IMR-90 (cell line): ENCODE measurements around the gene RBFOX1. TPM values are rescaled to one million over a fixed set of nuclear protein-coding genes. Genes with fewer than 3 reads are reported as not detected.

Experiments used
- ATAC-seq: fragments of 200-7000 bp; cut with Tn5 transposase; 2 replicates; pipeline ENCODE4 v1.9.1; 2020; ENCODE audit warnings: low read depth, mild to moderate bottlenecking, moderate library complexity
- BruUV-seq: library from RNA; stranded (reverse); fragments of 400-500 nt; replicated peaks from 2 replicates; lab custom pipeline; 2021; lab: Mats Ljungman, UMichigan
- CTCF ChIA-PET: fragments of 300-600 bp; formaldehyde crosslinking; extraction: SDS; loops from one replicate; lab custom pipeline; 2021; ENCODE audit warnings: antibody characterized with exemption; lab: Yijun Ruan, JAX
- POLR2A ChIA-PET: fragments of 300-600 bp; sonication (Branson Sonifier 250); formaldehyde crosslinking; loops from one replicate; lab custom pipeline; 2022; ENCODE audit warnings: antibody characterized with exemption; ENCODE audit not compliant: unreplicated experiment; lab: Charles Lee
- DNase-seq: peaks from one replicate; pipeline ENCODE4 v3.0.0; 2013
- H2AFZ ChIP-seq: replicated peaks from 2 replicates; pipeline ENCODE3; 2013; ENCODE audit warnings: low read length, mild to moderate bottlenecking; ENCODE audit not compliant: poor library complexity
- H2AK5ac ChIP-seq: 2 replicates; pipeline ENCODE4 v1.6.1; 2013; ENCODE audit warnings: low read depth, low read length, inconsistent platforms
- H2AK9ac ChIP-seq: replicated peaks from 2 replicates; pipeline ENCODE3; 2013; ENCODE audit warnings: mild to moderate bottlenecking, low read depth, low read length, moderate library complexity; ENCODE audit not compliant: poor library complexity
- H2BK120ac ChIP-seq: 2 replicates; pipeline ENCODE4 v1.6.1; 2013; ENCODE audit warnings: low read depth, low read length, inconsistent platforms
- H2BK15ac ChIP-seq: 3 replicates; pipeline ENCODE4 v1.6.1; 2013; ENCODE audit warnings: low read depth, low read length, inconsistent platforms
- H2BK20ac ChIP-seq: 2 replicates; pipeline ENCODE4 v1.6.1; 2013; ENCODE audit warnings: low read depth, mild to moderate bottlenecking, inconsistent platforms, low read length, moderate library complexity
- H2BK5ac ChIP-seq: 2 replicates; pipeline ENCODE4 v1.6.1; 2013; ENCODE audit warnings: mild to moderate bottlenecking, low read depth, low read length, inconsistent platforms; ENCODE audit not compliant: poor library complexity, severe bottlenecking
- H3K14ac ChIP-seq: replicated peaks from 2 replicates; pipeline ENCODE4 v1.6.1; 2013; ENCODE audit warnings: low read depth, low read length, inconsistent platforms
- H3K18ac ChIP-seq: 2 replicates; pipeline ENCODE4 v1.6.1; 2013; ENCODE audit warnings: low read depth, low read length, control low read depth
- H3K23ac ChIP-seq: 2 replicates; pipeline ENCODE4 v1.6.1; 2013; ENCODE audit warnings: low read depth, low read length, inconsistent platforms
- H3K27ac ChIP-seq: 2 replicates; pipeline ENCODE4 v1.5.1; 2013; ENCODE audit warnings: mild to moderate bottlenecking, control low read depth, low read length; ENCODE audit not compliant: insufficient read depth
- H3K27me3 ChIP-seq: 2 replicates; pipeline ENCODE4 v1.6.1; 2013; ENCODE audit warnings: low read length; ENCODE audit not compliant: control insufficient read depth, insufficient read depth
- H3K36me3 ChIP-seq: 2 replicates; pipeline ENCODE4 v1.6.1; 2013; ENCODE audit warnings: low read length, mixed read lengths; ENCODE audit not compliant: control insufficient read depth, insufficient read depth
- H3K4ac ChIP-seq: 2 replicates; pipeline ENCODE4 v1.6.1; 2013; ENCODE audit warnings: low read depth, low read length, inconsistent platforms
- H3K4me1 ChIP-seq: 2 replicates; pipeline ENCODE4 v1.6.1; 2013; ENCODE audit warnings: low read length, mixed read lengths; ENCODE audit not compliant: control insufficient read depth, insufficient read depth
- H3K4me2 ChIP-seq: 2 replicates; pipeline ENCODE4 v1.6.1; 2013; ENCODE audit warnings: low read depth, mild to moderate bottlenecking, control low read depth, low read length, moderate library complexity
- H3K4me3 ChIP-seq: 2 replicates; pipeline ENCODE4 v1.5.1; 2013; ENCODE audit warnings: low read depth, mild to moderate bottlenecking, control low read depth, low read length, moderate library complexity; ENCODE audit not compliant: insufficient read depth
- H3K56ac ChIP-seq: 2 replicates; pipeline ENCODE4 v1.6.1; 2013; ENCODE audit warnings: low read length, inconsistent platforms; ENCODE audit not compliant: insufficient read depth; ENCODE audit errors: extremely low read depth
- H3K79me1 ChIP-seq, 2 experiments: 2 replicates each; pipeline ENCODE4 v1.6.1; 2013; ENCODE audit warnings: low read length in 2 of 2, inconsistent platforms in 1 of 2, low read depth in 1 of 2
- H3K9ac ChIP-seq: 2 replicates; pipeline ENCODE4 v1.6.1; 2013; ENCODE audit warnings: low read depth, low read length, control low read depth
- H3K9me1 ChIP-seq: 2 replicates; pipeline ENCODE4 v1.6.1; 2013; ENCODE audit warnings: low read length, inconsistent platforms; ENCODE audit not compliant: insufficient read depth
- H3K9me3 ChIP-seq: 2 replicates; pipeline ENCODE4 v1.6.1; 2013; ENCODE audit warnings: low read length; ENCODE audit not compliant: control insufficient read depth, insufficient read depth
- H4K20me1 ChIP-seq: 2 replicates; pipeline ENCODE4 v1.6.1; 2013; ENCODE audit warnings: low read length, inconsistent platforms; ENCODE audit not compliant: insufficient read depth
- H4K5ac ChIP-seq: 2 replicates; pipeline ENCODE4 v1.6.1; 2013; ENCODE audit warnings: mild to moderate bottlenecking, low read depth, low read length, control low read depth
- H4K8ac ChIP-seq, 2 experiments: 2 replicates each; pipeline ENCODE4 v1.6.1; 2013; ENCODE audit warnings: low read depth in 2 of 2, low read length in 2 of 2, control low read depth in 1 of 2, inconsistent platforms in 1 of 2
- H4K91ac ChIP-seq: 2 replicates; pipeline ENCODE4 v1.6.1; 2013; ENCODE audit warnings: low read depth, low read length, inconsistent platforms; ENCODE audit not compliant: insufficient read depth
- ELK1 ChIP-seq: fragments of 150-350 bp; IDR thresholded peaks from 2 replicates; pipeline ENCODE4 v1.6.1; 2016; ENCODE audit warnings: low read depth, mild to moderate bottlenecking, low read length, moderate library complexity, borderline replicate concordance
- MAZ ChIP-seq: IDR thresholded peaks from 2 replicates; pipeline ENCODE4 v1.6.1; 2012; ENCODE audit warnings: low read depth, mild to moderate bottlenecking, low read length, improper control_type of control experiment, moderate library complexity, borderline replicate concordance
- MXI1 ChIP-seq: IDR thresholded peaks from 2 replicates; pipeline ENCODE4 v1.6.1; 2012; ENCODE audit warnings: low read depth, mild to moderate bottlenecking, low read length, moderate library complexity, borderline replicate concordance
- POLR2A ChIP-seq: IDR thresholded peaks from 2 replicates; pipeline ENCODE4 v1.6.1; 2012; ENCODE audit warnings: mild to moderate bottlenecking, low read depth, low read length
- RFX5 ChIP-seq: IDR thresholded peaks from 2 replicates; pipeline ENCODE4 v1.8.0; 2012; ENCODE audit warnings: low read depth, mild to moderate bottlenecking, low read length, moderate library complexity
- SMC3 ChIP-seq: fragments of 150-350 bp; IDR thresholded peaks from 2 replicates; pipeline ENCODE4 v1.6.1; 2016; ENCODE audit warnings: low read depth, mild to moderate bottlenecking, antibody characterized with exemption, low read length, moderate library complexity
- WGBS, 2 experiments: methylation state at CpG; one replicate each; pipeline versions ENCODE4 v1.1.5 to v1.1.7; 2013; ENCODE audit warnings: missing lambda C conversion rate in 2 of 2; ENCODE audit not compliant: insufficient read length in 1 of 2; ENCODE audit errors: extremely low coverage in 2 of 2; 5-methylcytosine and 5-hydroxymethylcytosine counted together
- dilution Hi-C: fragments of 300-500 bp; cut with HindIII; formaldehyde crosslinking; loops from one replicate; pipeline ENCODE4 v1.14.3; 2018; ENCODE audit warnings: low sequenced_read_pairs; ENCODE audit not compliant: unreplicated experiment
- in situ Hi-C: fragments of 300-500 bp; cut with MboI; formaldehyde crosslinking; loops from 3 replicates; pipeline ENCODE4 v1.14.3; 2019; ENCODE audit warnings: low sequenced_read_pairs, inconsistent platforms, mixed read lengths
- intact Hi-C: fragments of 100-400 bp; cut with micrococcal nuclease; formaldehyde crosslinking; loops from 2 replicates; pipeline ENCODE4 v1.10.0; 2022
- polyA plus RNA-seq, 3 experiments: library from polyadenylated mRNA; depleted of rRNA; stranded (reverse); fragments of >200 nt; gene quantifications; 2 replicates each; pipeline ENCODE4 v1.2.3, GENCODE V29; 2012; ENCODE audit warnings: low replicate concordance in 1 of 3
- total RNA-seq: library from RNA; depleted of rRNA; stranded (reverse); fragments of >200 nt; gene quantifications from 2 replicates; pipeline ENCODE4 v1.2.3, GENCODE V29; 2012

The RBFOX1 gene
- total and polyA plus RNA-seq, 2 of the 4 experiments (the other 2 are of a cell fraction): not detected

DNA sequence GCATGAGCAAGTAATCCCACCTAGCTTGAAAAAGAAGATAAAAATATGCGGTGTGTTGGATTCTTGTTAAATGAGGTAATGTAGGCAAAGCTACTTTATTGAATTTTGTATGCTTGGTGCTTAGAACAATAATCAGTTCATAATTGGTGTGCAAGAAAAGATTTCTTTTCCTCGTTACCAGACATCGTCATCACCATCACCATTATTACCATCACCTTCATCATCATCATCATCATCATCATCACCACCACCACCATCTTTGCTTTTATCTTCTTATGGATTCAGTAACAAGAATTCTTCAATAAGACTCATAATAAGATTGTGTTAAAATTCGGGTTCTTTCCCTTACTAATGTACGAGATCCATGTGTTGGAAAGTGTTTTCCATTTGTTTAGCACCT lies 173.7 kb downstream of the RBFOX1 start:
- Histone ChIP-seq H2AFZ (no peak overlapping the region), H3K4me3 (no peak overlapping the region), H2BK5ac (no peak overlapping the region), H3K27me3 (no peaks in the 10 kb centered on the region), H3K79me1 (no peaks in the 10 kb centered on the region), H3K14ac (no peak overlapping the region), H3K27ac (no peak overlapping the region), H3K9ac (no peak overlapping the region), H2BK20ac (no peak overlapping the region), H3K4me1 (no peaks in the 10 kb centered on the region), H3K4me2 (no peak overlapping the region), H3K18ac (no peak overlapping the region), H4K91ac (no peak overlapping the region), H2BK120ac (no peak overlapping the region), H4K5ac (no peak overlapping the region), H2AK5ac (no peak overlapping the region), H2BK15ac (no peak overlapping the region), H2AK9ac (no peak overlapping the region), H3K23ac (no peak overlapping the region), H4K20me1 (no peaks in the 10 kb centered on the region), H3K9me3 (peaks cover 10% of the 10 kb centered on the region), H3K36me3 (no peaks in the 10 kb centered on the region), H3K9me1 (no peaks in the 10 kb centered on the region), H3K4ac (no peak overlapping the region), H3K56ac (no peak overlapping the region), H4K8ac (no peak overlapping the region)
- ATAC-seq: no peak
- DNase-seq: no peak
- BruUV-seq: no TSS peak
- ChIA-PET POLR2A (no interaction called here), CTCF (no interaction called here)
- 80% methylated on average over 1 of the region's 5 CpGs; no CpG with 5 or more reads in 1 of the 2 experiments for WGBS, 2 experiments
- intact Hi-C loops: no loop called here
- in situ Hi-C loops: no loop called here
- TF ChIP-seq RFX5 (no peak), POLR2A (no peak), MAZ (no peak), ELK1 (no peak), SMC3 (no peak), MXI1 (no peak)
- dilution Hi-C loops: no loop called here
